RWPE2 (cell line): ENCODE data around the gene LRRC14B.

Experiments used
- ATAC-seq: fragments of 200-7000 bp; cut with Tn5 transposase; 3 replicates; pipeline ENCODE4 v1.9.1; 2021; ENCODE audit warnings: low read depth
- DNase-seq: peaks from one replicate; pipeline ENCODE4 v3.0.0-alpha.2; 2020; ENCODE audit warnings: low spot score
- H3K27ac ChIP-seq: fragments of 450-650 bp; 2 replicates; pipeline ENCODE4 v1.5.1; 2017; ENCODE audit warnings: mild to moderate bottlenecking; ENCODE audit not compliant: poor library complexity, severe bottlenecking
- H3K27me3 ChIP-seq: fragments of 250-450 bp; sonication (Bioruptor Pico); 2 replicates; pipeline ENCODE4 v1.5.1; 2021; ENCODE audit warnings: mild to moderate bottlenecking, moderate library complexity; ENCODE audit not compliant: insufficient read depth, poor library complexity, severe bottlenecking
- H3K36me3 ChIP-seq: fragments of 250-450 bp; sonication (Bioruptor Pico); 2 replicates; pipeline ENCODE4 v1.5.1; 2020; ENCODE audit warnings: low read depth, mild to moderate bottlenecking, moderate library complexity
- H3K4me1 ChIP-seq: fragments of 250-450 bp; sonication (Bioruptor Pico); 2 replicates; pipeline ENCODE4 v1.5.1; 2021; ENCODE audit warnings: mild to moderate bottlenecking, moderate library complexity; ENCODE audit not compliant: insufficient read depth, poor library complexity, severe bottlenecking
- H3K4me3 ChIP-seq: fragments of 250-450 bp; sonication (Bioruptor Pico); 2 replicates; pipeline ENCODE4 v1.5.1; 2021; ENCODE audit warnings: mild to moderate bottlenecking, moderate library complexity; ENCODE audit not compliant: severe bottlenecking
- H3K9me3 ChIP-seq: fragments of 250-450 bp; sonication (Bioruptor Pico); 2 replicates; pipeline ENCODE4 v1.5.1; 2021; ENCODE audit warnings: mild to moderate bottlenecking, moderate library complexity; ENCODE audit not compliant: severe bottlenecking
- TF ChIP-seq, protein P1 (sequence below): fragments of 450-650 bp; IDR thresholded peaks from one replicate; pipeline ENCODE4 v1.5.1; 2017; ENCODE audit warnings: mild to moderate bottlenecking, moderate library complexity; ENCODE audit not compliant: poor library complexity, severe bottlenecking

LRRC14B gene

DNA sequence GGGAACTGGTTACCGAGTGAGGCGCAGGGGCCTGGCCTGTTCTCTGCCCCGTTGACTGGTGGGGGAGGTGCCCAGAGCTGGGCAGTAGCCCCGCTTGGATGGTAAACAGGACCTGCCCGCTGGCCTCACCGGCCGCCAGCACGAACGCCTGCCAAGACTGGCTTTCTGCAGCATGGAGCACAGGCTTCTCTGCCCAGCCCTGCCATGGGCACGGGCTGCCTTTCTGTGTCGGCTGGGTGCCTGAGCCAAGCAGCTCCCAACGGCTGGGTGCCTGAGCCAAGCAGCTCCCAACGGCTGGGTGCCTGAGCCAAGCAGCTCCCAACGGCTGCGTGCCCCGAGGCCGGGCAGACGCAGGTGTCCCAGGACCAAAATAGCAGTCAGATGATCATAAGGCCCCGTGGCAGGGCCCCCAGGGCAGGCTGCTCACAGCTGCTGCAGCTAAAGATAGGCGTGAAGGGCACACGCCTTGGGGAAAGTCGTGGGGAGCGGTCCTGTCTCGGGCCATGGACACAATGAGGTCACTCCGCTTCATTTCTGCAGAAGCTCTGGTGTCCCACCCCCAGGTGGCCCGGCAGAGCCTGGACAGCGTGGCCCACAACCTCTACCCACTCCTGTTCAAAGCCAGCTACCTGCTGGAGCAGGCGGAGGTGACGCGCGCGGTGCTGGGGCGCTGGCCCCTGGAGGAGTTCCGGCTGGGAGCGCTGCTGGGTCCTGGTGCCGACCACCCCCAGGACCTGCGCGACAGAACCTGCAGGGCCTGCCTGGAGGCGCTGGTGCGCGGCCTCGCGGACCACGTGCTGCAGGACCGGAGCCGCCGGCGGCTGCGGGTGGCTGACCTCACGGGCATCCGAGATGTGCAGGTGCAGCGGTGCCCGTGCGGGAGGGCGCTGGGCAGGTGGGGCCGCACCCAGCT lies at the start of gene LRRC14B:
LRRC14B (plus strand) TSS at position 460 of the 913 bp plus-strand sequence; CDS start at position 504, 44 bp downstream.
- Histone ChIP-seq H3K9me3 (no peaks in the 10 kb centered on the region), H3K27ac (no peak within 1 kb of the TSS), H3K36me3 (no peaks in the 10 kb centered on the region), H3K4me3 (no peak within 1 kb of the TSS), H3K4me1 (no peaks in the 10 kb centered on the region), H3K27me3 (peaks cover 7% of the 10 kb centered on the region)
- ATAC-seq (peak; percentile 6; the same call in 1 of the 3 replicates), DNase-seq (peak; percentile 61)
- TF ChIP-seq, protein P1, sequence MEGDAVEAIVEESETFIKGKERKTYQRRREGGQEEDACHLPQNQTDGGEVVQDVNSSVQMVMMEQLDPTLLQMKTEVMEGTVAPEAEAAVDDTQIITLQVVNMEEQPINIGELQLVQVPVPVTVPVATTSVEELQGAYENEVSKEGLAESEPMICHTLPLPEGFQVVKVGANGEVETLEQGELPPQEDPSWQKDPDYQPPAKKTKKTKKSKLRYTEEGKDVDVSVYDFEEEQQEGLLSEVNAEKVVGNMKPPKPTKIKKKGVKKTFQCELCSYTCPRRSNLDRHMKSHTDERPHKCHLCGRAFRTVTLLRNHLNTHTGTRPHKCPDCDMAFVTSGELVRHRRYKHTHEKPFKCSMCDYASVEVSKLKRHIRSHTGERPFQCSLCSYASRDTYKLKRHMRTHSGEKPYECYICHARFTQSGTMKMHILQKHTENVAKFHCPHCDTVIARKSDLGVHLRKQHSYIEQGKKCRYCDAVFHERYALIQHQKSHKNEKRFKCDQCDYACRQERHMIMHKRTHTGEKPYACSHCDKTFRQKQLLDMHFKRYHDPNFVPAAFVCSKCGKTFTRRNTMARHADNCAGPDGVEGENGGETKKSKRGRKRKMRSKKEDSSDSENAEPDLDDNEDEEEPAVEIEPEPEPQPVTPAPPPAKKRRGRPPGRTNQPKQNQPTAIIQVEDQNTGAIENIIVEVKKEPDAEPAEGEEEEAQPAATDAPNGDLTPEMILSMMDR = no peak

DNA sequence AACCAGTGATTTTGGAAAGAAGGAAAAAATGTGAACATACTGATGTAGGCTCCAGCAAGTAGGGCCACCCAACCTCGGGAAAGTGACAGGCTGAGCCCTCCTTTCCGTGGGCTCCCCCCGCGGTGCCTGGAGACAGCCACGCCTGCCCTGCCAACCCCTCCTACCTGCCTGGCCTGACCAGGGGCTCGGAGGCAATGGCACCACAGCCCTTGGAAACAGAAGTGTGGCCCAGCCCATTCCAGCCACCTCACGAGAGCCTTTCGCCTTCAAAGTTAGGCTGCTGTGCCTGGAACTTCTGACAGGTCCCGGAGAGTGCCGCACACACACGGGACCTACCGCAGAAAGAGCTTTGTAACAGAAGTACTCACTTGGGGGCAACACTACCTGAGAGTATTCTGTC lies 49.5 kb upstream of the LRRC14B start:
- Histone ChIP-seq H3K27me3 (no peaks in the 10 kb centered on the region), H3K27ac (no peak overlapping the region), H3K9me3 (no peaks in the 10 kb centered on the region), H3K4me1 (no peaks in the 10 kb centered on the region), H3K36me3 (no peaks in the 10 kb centered on the region), H3K4me3 (no peak overlapping the region)
- TF ChIP-seq, protein P1 = no peak
- no peak for ATAC-seq
- no peak for DNase-seq

DNA sequence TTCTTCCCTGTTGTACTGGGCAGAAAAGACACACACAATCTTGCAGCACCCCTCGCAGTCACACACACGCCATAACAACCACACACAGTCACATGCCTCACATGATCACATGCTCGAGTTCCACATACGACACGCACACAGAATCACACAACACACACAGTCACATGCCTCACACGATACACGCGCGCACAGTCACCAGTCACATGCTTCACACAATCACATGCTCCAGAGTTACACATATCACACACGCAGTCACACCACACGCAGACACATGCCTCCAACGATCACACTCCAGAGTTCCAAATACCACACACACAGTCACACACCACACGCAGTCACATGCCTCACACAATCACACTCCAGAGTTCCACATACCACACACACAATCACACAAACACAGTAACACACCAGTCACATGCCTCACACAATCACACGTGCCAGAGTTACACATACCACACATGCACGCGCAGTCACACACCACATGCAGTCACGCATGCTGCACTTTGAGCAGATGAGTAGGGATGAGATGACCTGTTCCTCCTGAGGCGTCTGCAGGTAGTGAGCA lies 49.0 kb upstream of the LRRC14B start:
- DNase-seq (no peak), ATAC-seq (no peak)
- H3K36me3 ChIP-seq = no peaks in the 10 kb centered on the region
- TF ChIP-seq, protein P1 = no peak
- no peaks in the 10 kb centered on the region for H3K27me3 ChIP-seq
- no peak overlapping the region for H3K4me3 ChIP-seq
- peaks cover 4% of the 10 kb centered on the region for H3K9me3 ChIP-seq
- no peak overlapping the region for H3K27ac ChIP-seq
- H3K4me1 ChIP-seq = no peaks in the 10 kb centered on the region

DNA sequence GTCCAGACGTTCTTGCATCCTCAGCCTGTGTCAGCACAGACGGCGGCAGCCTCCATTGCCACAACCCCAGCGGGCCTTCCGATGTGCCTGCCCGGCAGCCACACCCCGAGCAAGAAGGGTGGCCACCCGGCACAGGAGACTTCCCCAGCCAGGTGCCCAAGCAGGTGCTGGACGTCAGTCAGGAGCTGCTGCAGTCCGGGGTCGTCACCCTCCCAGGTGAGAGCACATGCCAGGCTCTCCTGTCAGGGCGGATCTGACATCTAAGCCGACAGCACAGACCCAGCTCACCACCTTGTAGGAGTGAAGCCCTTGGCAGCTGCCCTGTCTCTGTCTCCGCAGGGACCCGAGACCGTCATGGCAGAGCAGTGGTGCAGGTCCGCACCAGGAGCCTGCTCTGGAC lies 48.3 kb upstream of the LRRC14B start:
- no peaks in the 10 kb centered on the region for H3K27me3 ChIP-seq
- peaks cover 10% of the 10 kb centered on the region for H3K9me3 ChIP-seq
- H3K4me3 ChIP-seq = no peak overlapping the region
- no peak overlapping the region for H3K27ac ChIP-seq
- H3K36me3 ChIP-seq = no peaks in the 10 kb centered on the region
- H3K4me1 ChIP-seq = no peaks in the 10 kb centered on the region
- TF ChIP-seq, protein P1 = no peak
- DNase-seq = no peak
- no peak for ATAC-seq
